HG03039 (cell line): Measurements from ENCODE around the gene MUL1.

Experiments
- ATAC-seq: cut with Tn5 transposase; IDR thresholded peaks from one replicate; pipeline ENCODE4 v1.9.1; 2021; ENCODE audit warnings: mild to moderate bottlenecking, moderate library complexity; ENCODE audit not compliant: unreplicated experiment

The MUL1 gene

DNA sequence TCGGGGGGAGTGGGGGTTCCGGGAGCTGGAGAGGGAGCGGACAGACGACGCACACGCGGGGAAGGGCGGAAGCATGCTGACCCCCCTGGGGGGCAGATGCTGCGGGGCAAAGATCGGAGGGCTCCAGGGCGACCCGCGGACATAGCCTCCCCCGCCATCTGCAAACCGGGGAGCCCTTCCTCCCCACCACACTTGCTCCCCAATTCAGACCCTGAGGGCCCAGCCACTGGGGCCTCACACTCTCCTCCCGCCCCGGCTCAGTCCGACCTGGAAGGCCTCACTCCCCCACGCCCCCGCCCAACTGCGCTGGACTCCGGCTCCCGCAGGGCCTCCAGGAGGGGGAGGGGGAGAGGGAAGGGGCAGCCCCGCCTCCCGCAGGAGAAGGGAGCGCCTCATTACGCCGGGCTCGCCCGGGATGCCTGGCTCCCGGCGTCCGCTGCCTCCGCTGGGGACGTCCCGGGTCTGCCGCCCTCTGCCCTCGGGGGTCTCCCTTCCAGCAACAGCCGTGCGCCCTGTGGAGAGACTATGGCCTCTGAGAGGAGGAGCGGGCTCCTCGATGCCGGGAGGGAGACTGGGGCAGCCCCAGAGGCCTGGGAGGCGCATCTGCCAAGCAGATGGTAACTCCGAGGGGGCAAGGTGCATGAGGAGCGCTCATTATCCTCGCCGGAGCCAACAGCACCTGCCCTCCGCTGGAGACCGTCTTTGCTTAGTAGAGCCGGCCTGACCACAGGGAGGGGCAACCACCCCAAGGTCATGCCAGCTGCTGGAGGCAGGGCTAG, 21.3 kb downstream of the MUL1 start:
- no peak for ATAC-seq

DNA sequence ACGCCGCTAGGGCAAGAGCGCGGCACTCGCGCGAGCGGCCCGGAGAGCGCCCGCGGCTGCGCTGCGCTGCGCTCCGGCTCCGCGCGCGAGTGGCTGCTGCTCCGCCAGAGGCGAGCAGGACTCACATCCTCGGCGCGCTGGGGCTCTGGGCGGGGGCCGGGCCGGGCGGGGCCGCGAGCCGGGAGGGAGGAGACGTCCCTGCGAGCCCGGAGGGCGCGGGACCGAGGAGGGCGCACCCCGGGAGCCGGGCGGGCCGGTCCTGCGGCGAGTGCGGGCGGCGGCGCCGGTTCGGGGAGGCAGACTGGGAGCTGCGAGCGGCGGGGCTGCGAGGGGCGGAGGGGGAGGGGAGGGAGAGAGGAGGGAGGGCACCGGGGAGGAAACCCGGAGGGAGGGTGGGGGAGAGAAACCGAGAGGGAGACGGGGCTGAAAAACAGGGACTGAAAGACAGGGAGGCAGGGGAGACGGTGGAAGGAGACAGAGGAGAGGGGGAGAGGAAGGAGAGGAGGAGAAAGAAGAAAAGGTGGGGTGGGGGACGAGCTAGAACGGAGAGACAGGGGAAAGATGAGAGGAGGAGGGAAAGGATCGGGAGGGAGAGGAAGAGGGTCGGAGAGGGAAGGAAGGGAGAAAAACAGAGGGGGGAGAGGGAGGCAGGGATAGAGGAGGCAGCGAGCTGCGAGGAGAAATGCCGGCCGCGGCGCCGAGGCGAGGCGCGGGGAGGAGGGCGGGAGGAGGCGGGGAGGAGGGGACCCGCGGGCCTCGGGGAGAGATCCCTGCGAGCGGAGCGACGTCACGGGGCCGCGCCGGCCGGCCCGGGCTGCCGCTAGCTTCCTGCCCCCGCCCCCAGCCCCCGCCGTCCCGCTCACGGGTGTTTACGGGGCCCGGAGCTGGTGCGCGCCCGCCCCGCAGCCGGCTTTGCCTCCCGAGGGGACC, 22.2 kb downstream of the MUL1 start, which contains the start of gene CAMK2N1:
Gene CAMK2N1, minus strand, starts transcription at position 684 of the 930 bp plus-strand sequence. CDS start 831 bp downstream, outside the sequence.
- ATAC-seq = no peak

DNA sequence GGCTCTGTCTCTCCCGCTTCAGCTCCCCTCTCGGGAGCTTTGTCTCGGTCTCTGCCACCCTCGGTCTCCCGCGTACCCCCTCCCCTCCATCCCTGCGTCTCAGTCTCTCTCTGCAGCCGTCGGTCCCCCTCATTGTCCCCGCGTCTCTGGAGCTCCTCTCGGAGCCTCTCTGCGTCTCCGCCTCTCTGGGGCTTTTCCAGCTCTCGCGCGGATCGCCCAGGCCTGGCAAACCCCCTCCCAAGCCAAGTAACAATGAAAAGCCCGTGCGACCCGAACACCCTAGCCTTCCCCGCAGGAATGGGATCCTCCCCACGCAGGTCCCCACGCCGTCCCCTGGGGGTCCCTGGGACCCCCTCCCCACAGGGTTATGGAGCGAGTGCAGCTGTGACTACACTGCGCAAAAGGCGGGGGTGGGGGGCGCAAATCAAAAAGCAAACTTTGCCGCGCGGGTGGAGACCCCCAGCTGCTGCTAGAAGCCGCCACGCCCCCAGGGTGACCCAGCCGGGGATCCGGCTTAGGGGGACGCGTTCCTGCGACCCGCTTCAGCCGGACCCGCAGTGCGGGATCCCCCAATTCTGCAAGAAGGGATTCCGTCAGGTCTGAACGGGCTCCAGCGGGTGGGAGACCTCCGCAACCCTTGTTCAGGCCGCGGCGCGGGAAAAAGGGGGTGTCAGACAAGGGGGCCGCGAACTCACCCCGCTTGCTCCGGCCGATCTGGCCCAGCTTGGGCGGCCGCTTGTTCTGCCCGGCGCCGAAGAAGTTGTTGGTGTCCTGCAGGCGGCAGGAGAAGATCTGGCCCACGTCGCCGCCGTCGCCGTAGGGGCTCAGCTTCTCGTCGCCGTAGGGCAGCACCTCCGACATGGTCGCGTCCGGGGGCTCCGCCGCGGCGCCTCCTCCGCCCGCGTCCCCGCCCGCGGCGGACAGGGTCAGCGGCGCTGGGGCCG, 23.2 kb downstream of the MUL1 start:
- no peak for ATAC-seq

DNA sequence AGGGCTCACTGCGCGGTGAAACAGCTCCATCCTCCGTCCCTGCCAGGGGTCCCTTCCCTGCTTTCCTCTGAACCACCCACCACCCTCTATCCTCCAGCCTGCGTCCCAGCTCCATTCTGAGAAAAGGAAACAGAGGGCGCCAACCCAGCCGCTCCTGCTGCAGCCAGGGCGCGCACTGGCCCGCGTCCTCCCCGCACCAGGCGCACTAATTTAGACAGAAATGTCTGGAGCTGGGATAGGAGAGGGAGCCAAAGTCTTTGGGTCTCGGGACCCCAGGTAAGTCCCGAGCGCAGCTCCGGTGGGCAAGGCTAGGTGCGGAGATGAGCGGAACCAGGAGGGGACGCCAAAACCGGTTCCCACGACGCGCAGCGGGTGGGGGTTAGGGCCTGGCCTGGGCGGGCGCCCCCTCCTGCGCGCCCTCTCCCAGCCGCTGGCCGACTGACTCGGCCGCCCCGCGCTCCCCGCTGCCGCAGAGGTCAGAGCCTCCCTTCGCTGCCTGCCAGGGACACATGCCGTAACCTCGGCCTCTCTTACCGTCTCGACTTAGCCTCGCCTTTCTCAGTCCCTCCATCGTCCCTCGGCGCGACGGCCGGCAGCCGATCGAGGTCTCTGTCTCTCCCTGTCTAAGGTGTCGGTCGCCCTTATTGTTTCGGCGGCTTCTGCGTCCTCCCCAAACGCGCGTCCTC, 24.0 kb downstream of the MUL1 start:
- ATAC-seq = no peak

DNA sequence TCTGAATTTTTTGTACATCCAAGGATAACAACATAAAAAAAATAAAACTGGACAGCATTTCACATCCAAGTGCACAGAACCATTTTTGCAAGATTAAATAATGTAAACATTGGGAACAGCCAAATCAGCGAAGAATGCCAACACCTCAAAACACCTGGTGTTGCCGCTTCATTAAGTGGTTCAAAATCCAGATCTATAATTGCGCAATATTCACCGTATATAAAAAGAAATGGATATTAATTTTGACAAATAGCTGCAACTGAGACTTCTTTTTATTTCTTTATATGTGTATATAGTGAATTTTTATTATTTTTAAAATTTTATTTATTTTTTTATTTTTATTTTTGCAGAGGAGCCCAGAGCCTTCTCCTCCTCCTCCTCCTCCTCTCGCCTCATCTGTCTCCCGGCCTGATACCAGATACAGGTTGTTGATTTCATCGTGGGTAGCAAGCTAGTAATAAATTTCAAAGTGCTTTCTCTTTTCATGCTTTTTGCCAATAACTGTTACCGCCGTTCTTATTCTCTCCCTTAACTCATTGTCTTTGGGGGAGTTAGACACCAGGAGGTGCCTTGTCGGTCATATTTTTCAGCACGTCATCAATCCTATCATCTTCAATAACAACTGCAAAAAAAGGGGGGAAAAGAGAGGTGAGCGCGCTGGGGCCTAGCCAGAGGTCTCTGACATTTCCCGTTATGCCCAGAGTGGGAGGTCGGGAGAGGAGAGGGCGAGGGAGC, 24.7 kb downstream of the MUL1 start:
- no peak for ATAC-seq

DNA sequence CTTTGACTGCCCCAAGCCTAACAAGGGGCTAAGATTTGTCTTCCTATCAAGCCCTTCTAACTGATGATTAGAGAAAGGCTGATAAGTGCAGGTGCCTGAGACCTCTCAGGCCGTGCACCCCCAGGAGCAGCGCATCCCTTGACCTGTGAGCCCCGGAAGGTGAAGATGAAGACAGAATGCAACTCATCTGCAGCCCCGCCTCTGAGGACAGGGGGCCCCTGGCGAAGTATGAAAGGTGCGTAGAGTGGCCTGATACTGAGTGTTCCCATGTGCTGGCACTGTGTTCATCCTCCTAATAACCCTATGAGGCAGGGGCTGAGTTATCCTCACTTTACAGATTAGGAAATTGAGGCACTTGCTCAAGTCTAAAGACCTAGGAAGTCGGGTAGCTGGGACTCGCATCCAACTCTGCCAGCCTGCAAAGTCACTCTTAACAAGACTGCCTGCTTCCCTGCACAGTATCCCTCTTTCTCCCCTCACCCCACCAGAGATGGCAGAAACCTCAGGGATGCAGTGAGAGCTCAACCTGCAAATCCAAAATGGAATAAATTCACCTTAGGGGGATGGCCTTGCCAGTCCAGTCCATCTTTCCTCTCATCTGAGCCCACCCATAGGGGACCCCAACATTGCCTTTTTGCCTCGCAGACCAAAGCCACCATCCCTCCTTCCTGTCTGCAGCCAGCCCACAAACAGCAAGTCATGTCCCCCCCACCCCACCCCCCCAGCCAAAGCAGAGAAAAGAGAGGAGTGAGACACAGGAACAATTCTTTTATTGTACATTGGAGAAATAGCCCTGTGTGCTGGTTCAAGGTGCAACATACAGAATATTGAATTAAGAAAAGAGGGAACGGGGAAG, 26.1 kb downstream of the MUL1 start:
- ATAC-seq = no peak

DNA sequence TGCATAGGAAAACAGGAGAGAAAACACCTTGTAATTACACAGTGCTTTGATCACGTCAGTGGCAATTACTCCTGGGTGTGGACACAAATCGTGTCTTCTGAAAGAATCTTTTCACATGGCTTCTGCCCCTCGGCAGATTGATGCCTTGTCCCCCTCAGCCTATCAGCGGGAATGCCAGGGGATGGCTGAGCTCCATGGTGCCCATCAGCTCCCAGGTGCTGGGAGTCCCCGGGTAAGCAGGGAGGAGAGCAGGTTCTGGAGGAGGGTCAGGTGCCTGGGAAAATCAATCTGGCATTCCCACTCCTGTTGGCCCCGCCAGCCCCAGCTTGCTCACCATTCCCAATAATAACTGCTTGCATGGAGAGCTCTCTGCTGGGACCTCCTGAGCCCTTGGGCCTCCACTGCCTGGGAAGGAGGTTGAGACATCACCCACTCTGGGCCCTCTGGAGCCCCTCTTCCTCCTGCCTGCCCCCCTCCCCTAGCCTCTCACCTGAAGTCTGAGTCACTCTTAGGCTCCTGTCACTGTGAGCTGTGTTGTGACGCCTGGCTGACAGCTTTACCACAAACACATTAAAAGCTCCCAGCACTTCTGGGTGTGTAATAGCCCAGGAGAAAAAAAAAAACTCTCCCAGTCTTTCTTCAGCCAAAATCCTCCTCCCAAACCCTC, 26.9 kb downstream of the MUL1 start:
- no peak for ATAC-seq

DNA sequence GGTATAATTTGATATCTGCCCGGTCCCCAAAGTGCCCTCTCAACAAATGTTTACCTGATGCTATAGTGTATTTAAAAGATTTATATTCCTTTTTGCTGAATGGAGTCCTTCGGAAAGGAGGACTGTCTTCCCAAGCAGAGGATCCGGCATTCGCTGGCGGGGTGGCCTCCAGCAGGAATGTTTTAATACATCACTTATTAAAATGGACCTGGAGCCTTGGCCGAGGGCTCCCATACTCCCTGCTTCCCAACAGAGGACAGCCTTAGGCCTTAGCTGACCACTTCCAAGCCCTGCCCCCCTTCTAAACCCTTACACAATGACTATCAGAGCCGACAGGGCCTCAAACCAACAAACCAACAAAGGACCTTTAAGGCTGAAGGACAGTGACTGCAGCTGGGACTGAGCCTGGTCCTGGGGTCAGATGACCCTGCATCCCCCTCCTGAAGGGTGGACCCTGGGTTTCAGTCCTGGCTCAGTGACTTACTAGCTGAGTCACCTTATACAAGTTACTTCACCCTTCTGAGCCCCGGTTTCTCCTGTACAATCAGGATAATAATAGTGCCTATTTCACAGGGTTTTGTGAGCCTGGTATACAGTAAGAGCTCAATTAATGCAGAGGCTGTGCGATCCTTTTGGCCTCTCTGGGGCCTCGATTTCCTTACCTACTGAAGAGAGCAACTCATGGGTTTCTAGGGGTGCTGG, 27.6 kb downstream of the MUL1 start:
- ATAC-seq = no peak

DNA sequence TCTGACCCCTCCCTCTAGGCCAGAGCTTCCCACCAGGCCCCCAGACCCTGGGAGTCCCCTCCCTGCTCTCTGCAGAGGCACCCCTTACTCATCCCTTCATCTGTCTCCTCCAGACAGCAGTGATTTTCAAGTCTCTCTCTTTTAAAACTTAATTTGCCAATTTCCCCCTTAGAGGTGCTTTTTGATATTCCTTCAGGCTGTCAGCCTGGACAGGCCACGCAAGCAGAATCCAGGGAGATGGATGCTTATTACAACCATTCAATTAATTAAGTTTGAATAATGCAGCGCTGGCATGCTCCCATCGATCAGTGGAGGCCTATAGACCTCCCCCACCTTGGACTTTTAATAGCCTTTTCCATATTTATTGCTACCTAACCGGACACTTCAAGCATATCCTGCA, 28.1 kb downstream of the MUL1 start:
- no peak for ATAC-seq

DNA sequence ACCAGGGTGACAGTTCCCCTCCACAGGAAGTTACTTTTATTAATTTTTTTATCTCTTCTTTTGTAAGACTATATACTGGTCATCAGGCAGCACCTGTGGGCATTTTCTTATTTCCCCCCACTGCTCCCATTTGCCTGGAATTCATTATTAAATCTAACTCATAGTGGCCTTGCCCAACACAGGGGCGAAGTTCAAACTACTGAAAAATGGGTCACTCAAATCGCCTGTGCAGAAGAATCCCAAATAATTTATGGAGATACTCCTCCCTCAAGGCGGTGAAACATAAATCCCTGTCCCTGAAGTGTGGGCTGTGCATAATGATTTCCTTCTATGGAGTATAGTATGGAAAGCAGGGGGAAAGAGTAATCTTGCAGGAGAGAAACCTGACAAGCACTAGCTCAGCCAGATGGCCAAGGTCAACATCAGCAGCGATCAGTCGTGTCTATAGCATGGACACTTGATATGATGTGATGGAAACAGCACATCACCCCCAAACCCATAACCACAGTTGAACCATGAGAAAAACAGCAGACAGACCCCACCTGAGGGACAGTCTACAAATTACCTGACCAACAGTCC, 29.8 kb downstream of the MUL1 start:
- no peak for ATAC-seq

DNA sequence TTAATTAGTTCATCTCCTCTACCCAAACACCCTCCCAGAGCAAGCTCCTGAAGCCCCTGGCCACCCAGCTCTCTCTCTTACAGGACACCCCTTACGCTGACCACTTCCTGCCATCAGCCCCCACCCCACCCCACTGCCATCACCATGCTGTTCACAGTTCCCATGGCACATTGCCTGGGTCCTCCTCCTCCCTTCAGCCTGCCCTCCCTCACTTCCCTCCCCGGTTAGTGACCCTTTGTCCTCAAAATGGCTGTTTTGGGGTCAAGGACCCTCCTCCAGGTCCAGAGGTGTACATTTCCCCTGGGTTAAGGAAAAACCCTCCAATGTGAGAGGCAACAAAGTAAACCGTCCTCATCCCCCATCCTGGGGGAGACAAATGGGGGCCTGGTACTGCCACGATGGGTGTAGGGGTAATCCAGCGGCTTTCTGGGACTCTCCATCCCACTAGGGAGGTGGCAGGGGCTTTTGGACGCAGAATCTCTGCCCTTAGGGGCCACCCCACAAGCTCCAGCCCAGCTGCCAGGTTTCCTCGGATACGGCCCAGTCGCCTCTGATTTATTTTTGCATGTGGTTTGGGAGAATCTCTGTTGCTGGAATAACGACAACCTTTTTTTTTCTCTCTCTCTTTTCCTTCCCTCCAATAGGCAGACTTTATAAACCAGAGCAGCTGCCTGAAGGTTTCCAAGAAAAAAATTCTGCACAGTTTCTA, 30.4 kb downstream of the MUL1 start:
- ATAC-seq = no peak

DNA sequence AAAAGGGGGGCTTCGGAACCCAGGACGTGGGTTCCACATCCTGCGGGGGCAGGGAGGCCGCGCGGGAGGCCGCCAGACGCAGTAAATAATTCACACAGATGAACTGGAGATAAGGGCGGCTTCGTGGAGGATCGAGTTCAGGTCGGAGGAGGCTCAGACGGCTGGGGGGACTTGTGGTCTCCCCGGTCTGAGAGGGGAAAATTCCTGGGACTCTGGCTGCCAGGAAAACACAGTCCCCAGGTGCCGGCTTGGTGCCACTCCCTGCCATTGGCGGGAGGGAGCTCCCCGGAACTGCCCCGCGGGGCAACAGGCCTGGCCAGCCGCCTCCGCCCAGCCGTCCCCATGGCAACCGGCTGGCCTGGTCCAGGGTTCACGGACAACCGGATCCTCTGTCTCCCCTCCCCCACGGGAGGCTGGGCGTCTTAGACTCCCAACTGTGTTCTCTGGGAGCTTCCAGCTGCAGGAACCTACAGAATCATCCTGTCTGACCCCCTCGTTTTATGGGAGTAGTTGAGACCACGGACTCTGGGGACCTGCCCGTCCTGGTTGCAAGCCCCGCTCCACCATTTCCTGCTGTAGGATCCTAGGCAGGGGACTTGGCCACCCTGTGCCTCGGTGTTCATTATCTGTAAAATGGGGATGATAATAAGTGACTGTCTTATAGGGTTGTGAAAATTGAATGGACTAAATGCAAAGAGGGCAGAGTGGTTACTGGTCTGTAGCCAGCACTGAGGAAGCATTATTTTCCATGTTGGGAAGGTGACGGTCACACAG, 31.5 kb downstream of the MUL1 start:
- ATAC-seq = no peak

DNA sequence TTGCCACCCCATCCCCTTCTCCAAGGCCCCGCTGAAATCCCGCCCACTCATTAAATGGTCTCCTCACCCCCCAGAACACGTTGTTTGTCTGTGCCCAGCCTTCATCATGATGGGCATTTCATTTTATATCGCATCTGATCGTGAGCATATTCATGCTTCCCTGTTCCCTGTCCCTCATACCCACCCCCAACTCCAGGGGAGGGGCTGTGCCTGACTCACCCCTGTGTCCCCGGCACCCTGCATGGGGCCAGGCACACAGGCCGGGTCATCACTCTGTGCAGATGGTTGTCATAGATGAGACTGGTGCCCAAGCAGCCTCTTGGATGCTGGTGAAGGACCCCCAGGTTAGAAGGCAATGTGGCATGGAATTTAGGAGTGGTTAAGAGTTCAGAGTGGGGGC, 33.0 kb downstream of the MUL1 start:
- no peak for ATAC-seq

DNA sequence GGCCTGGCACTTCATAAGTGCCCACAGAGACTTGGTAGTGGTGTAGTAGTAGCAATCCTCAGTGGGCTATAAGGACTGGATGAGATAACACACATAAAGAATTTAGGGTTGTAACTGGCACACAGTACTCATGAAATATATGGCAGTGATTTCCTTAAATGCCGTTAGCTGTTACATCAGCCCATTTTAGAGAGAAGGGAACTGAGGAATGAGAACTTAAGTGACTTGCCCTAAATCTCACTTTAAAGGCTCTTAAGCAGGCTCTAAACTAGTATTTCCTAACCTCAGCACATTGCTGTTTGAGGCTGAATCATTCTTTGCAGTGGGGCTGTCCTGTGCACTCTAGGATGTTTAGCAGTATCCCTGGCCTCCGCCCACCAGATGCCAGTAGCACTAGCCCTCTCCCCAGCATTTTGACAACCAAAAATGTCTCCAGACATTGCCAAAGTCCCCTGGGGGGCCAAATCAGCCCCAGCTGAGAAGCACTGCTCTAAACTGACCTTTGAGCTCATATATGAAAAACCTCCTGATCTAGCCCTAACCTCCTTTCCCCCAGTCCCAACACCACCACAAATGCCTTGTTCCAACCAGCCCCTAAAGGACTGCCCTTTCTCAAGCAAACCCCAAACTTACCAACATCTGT, 33.5 kb downstream of the MUL1 start:
- no peak for ATAC-seq

DNA sequence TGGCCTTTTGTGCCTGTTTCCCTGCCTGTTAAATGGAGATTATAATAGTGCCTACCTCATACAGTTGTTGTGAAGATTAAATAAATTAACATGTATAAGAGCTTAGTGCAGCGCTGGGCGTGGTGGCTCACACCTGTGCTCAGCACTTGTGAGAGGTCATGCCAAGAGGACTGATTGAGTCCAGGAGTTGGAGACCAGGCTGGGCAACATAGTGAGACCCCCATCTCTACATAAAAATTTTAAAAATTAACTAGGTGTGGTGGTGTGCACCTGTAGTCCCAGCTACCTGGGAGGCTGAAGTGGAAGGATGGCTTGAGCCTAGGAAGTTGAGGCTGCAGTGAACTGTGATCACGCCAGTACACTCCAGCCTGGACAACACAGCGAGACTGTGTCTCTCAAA, 34.1 kb downstream of the MUL1 start:
- ATAC-seq = no peak
